ENCODE data around the gene DSG4.

DNA sequence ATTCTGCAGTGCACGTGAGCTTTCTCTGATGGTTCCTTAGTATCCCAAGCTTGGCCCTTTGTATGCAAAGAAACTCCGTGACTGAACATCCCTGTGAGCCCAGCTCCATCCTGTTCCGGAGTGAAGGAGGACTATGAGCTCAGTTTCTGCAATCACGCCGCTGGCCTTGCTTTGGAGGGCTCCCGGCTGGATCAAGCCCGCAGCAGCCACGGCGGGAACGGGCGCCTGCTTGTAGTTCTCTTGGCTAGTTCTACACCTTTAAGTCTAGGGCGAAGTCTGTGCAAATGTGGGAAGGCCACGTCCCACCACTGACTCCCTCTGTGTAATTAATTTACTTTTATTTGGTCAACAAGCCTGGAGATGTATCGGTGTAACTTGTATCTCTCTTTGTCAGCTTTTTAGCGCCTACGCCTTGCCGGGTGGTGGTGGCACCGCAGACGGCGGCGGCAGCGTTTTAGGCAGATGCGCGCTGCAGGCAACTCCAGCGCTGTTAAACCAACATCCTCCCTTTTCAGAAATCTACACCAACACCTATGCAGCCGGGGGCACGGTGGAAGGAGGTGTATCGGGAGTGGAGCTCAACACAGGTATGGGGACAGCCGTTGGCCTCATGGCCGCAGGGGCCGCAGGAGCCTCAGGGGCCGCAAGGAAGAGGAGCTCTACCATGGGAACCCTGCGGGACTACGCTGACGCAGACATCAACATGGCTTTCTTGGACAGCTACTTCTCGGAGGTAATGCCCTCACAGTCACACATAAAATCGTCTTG lies 34.3 kb downstream of the DSG4 start:
- TF ChIP-seq, protein P1, sequence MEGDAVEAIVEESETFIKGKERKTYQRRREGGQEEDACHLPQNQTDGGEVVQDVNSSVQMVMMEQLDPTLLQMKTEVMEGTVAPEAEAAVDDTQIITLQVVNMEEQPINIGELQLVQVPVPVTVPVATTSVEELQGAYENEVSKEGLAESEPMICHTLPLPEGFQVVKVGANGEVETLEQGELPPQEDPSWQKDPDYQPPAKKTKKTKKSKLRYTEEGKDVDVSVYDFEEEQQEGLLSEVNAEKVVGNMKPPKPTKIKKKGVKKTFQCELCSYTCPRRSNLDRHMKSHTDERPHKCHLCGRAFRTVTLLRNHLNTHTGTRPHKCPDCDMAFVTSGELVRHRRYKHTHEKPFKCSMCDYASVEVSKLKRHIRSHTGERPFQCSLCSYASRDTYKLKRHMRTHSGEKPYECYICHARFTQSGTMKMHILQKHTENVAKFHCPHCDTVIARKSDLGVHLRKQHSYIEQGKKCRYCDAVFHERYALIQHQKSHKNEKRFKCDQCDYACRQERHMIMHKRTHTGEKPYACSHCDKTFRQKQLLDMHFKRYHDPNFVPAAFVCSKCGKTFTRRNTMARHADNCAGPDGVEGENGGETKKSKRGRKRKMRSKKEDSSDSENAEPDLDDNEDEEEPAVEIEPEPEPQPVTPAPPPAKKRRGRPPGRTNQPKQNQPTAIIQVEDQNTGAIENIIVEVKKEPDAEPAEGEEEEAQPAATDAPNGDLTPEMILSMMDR (IDR thresholded peaks at IDR 0.05; ENCODE audit: low read length) = no peak
- TF ChIP-seq EZH2phosphoT487 (IDR thresholded peaks at IDR 0.05; ENCODE audit: low read length) = no peak
